HPDE6-E6E7 (cell line): Measurements from ENCODE around the gene PREB.

Experiments used
- DNase-seq: peaks from one replicate; pipeline ENCODE4 v3.0.0; 2011; ENCODE audit warnings: missing footprints; ENCODE audit errors: extremely low spot score

The PREB gene

DNA sequence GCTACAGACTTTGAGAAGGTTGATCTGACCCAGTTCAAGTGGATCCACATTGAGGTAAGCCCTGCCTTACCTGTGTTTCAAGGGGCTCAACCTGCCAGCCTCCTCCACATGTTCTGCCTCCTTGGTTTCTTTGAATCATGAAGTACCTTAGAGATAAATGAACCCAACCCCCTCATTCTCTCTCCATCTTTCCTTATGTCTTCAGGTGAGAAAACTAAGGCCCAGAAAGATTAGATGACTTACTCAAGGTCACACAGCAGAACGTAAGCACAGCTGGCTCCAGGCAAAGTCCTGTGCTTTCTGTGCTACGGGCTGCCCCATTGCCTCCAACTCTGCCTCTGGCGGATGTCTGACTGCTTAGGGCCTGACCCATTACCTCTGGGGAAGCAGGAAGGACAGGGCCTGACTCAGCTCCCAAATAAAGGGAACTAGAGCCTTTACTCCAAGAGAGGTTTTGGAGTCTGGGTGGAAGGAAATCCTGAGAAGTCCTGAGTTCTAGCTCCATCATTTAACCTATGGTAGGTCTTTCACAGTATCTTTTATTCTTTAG, 37.6 kb downstream of the PREB start:
- DNase-seq, result no peak

DNA sequence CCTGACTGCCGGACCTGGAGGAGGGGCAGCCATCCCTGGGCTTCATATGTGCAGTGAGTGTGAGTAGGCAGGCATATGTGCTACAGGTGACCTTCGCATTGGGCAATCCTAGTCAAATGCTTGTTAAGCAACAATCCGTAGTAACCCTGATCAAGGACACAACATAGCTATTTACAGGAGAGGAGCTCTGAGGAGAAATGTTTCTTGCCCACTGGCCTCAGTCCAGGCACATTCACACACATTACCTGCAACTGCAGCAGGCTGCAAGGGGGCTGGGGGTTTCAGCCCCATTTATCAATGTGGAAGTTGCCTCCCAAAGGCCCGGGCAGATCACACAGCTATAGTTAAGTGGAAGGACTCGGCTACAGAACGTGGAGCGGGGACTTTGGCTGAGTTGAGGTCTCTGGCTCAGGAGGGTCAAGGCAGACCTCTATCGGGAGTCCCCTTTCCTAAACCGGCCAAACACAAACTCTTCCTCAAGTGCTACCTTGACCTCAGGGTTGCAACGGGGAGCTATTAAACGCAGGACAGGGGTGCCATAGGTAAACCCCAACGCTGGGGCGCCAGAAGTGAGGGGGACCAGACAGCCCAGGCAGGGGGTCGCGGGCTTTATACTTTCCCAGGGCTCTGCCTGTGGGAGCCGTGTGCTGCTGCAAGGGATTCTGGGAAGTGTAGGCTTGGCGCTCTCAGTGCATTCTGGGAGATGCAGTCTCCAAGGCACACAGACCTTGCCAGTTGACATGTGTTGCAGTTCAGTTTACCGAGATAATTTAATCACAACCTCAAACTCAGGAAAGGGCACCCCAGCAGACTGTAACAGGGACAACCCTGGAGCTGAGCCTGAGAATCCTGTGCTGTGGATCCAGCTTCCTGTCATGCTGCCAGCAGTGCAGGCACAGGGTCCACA, 38.4 kb downstream of the PREB start:
- DNase-seq, result peak; percentile 69

DNA sequence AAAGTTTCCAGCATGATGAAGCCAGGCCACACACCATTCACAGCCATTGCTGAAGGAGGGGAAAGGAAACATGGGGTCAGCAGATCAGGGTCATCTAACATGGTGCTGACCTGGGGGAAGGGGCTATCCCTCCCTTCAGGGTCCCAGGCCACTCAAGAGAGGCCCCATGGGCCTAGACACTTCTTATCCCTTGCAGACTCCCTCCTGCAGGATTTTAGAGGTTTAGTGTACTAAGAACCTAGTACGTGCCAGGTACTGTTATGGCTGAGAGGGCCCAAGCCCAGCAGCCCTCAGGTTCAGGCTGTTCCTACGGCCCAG, 39.0 kb downstream of the PREB start:
- no peak for DNase-seq

GRCh38 chr2:27094353-27094984, 40.0 kb downstream of the PREB start:
- no peak for DNase-seq

- no peak for DNase-seq
These were observed 40.7 kb downstream of the PREB start for GRCh38 chr2:27093430-27094352.

DNA sequence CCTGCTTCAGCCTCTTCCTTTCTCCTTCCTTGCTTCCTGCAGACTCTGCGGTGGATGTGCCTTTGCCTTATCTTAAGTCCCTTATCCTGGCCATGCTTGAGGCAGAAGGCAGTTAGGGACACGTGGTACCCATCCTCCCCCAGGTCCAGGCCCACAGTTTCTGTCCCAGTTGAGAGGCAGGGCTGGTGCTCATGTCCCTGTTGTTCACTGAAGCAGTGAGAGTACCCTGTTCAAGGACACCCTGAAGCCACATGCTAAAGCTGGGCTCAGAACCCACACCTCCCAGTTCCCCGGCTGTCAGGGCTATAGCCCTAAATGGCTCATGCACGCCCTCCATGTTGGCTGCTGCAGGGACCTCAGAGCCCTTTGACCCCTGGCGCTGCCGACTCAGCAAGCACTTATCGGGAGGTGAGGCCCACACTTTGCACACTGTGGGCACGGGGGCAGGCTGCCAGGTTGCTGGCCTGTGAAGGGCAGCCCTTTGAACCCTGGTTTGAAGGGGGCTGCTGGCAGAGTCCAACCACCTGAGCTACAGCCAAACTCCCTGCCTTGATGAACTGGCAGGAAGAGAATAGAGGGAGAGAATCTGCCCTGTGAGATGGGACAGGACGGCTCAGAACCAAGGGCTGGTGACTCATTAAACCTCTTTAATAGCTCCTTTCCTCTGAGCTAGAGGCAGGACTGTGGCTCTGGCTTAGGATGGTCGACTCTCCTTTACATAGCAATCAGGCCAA, 41.6 kb downstream of the PREB start:
- no peak for DNase-seq

GRCh38 chr2:27091746-27092695, 42.4 kb downstream of the PREB start:
- DNase-seq, result no peak

DNA sequence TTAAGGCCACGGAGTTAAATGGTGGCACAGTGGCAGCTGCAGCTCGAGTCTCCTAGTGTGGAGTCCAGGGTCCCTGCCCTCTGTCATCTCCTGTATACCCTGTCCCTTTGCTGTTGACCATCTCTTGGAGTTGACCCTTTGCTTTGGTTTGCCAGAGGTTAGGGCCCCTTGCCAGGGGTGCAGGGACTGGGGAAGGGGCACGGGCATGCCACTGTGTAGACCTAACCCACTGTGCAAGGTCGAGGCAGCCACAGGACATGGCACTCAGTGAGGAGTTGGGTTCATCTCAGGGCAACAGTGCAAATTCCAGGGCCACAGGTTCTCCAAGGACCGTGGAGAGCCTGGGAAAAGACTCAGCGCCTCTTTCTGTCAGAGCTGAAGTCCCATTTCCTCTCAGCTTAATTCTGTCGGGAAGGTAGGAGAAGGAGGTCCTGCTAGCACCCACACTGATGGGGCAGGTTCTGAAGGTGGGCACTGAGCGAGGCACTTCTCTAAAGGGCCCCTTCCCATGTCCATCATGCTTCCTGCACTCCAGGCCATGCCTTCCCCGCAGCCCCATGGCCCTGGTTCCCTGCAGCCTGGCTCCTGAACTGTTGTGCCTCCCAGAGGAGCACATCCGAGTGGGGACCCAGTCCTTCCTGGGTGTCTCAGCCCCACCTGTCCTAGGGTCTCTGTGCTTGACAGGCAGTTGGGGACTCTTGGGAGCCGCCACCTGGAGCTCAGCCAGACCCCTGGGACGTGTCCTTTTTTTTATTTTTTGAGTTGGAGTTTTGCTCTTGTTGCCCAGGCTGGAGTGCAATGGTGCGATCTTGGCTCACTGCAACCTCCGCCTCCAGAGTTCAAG, 45.1 kb downstream of the PREB start:
- no peak for DNase-seq

DNA sequence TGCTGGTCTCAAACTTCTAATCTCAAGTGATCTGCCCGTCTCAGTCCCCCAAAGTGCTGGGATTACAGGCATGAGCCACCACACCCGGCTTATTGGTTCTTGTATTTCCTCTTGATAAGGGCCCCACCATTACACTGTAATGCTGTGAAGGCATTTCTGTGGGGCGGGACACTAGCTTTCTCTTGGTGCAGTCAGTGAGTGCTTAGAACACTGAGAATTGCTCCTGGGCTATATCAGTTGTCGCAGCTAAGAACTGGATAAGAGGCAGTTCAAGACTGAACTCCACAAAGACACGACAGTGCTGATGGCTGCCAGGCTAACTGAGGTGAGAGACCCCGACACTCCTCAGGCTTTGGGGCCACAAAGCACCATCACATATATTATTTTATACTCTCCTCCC, 45.8 kb downstream of the PREB start:
- DNase-seq, result no peak

DNA sequence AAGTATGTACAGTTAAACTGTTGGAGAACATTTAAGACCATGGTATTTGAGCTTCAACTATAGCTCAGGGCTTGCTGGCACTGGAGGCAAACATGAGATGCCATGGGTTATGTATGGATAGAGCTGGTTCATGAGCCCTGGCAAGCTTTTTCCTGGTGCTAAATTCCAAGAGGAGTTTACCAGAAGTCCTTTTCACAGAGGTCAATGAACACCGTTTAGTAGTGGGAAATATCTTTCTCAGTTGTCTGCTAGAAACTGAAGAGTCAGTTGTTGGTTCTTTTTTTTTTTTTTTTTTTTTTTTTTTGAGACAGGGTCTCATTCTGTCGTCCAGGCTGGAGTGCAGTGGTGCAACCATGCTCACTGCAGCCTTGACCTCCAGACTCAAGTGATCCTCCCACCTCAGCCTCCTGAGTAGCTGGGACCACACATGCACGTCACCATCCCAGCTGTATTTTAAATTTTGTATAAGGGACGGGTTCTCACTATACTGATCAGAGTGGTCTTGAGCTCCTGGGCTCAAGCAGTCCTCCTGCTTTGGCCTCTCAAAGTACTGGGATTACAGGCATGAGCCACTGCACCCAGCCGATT, 46.5 kb downstream of the PREB start:
- DNase-seq, result no peak

DNA sequence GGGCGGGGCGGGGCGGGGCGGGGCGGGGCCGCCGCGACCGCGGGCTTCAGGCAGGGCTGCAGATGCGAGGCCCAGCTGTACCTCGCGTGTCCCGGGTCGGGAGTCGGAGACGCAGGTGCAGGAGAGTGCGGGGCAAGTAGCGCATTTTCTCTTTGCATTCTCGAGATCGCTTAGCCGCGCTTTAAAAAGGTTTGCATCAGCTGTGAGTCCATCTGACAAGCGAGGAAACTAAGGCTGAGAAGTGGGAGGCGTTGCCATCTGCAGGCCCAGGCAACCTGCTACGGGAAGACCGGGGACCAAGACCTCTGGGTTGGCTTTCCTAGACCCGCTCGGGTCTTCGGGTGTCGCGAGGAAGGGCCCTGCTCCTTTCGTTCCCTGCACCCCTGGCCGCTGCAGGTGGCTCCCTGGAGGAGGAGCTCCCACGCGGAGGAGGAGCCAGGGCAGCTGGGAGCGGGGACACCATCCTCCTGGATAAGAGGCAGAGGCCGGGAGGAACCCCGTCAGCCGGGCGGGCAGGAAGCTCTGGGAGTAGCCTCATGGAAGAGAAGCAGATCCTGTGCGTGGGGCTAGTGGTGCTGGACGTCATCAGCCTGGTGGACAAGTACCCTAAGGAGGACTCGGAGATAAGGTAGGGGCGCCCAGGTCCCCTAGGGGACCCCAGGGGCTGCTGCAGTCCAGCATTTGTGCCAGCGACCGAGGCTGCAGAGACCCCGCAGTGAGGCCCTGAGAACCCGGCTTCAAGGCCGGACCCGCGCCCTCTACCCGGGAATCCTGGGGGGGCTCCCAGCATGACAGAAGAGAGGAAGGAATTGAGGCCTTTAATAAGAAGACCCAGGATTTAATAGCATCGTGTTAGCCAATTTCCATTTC, 47.5 kb downstream of the PREB start, which contains the start of gene KHK:
Gene KHK (plus strand): TSS at position 49 of the 870 bp plus-strand sequence. CDS start 488 bp downstream, at position 537.
- DNase-seq, result peak; percentile 56

DNA sequence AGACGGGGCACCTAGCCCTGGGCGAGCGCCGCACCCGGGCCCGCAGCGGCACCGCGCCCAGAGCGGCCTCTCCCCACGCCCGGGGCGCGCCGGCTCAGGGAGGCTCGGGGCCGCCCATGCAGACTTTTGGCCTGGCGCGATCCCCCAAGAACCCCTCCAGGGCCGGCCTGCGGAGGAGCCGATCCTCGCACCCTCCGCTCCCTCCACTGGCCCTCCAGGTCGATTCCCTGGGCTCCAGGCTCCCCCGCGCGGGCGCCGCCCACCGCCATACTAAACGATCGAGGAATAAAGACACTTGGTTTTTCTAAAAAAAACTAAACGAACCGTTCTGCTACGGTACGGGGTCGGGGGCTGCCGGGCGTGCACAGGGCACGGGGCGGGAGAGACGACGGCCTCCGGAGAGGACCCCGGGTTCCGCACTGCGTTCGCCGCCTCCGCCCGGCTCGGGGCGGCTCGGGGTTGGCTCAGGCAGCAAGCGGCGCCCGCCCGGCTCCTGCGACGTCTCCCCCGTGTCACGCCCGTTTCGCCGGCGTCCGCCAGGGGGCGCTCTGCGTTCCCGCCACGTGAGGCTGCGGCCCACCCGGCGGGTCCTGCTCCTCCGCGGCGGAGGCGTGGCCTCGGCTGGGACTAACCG, 48.2 kb downstream of the PREB start:
- DNase-seq, result peak; percentile 95

DNA sequence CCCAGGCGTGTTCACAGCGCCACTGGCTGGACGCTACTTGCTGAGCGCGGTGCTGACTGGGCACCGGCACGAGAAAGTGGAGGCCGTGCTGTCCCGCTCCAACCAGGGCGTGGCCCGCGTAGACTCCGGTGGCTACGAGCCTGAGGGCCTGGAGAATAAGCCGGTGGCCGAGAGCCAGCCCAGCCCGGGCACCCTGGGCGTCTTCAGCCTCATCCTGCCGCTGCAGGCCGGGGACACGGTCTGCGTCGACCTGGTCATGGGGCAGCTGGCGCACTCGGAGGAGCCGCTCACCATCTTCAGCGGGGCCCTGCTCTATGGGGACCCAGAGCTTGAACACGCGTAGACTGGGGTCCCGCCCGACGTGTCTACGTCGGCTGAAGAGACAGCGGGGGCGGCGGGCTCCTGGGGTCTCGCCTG, 48.8 kb downstream of the PREB start:
- peak; percentile 45 for DNase-seq

GRCh38 chr2:27085062-27085672, 49.3 kb downstream of the PREB start:
- no peak for DNase-seq

- no peak for DNase-seq
These were observed 50.0 kb downstream of the PREB start for GRCh38 chr2:27084297-27085061.
